Gastrocnemius medialis (tissue), 4 donors: ENCODE results near the gene CDC37L1.

ENCODE experiments used
- POLR2A ChIP-seq, 2 donors: fragments of 450-650 bp; IDR thresholded peaks; one replicate each; pipeline ENCODE4 v1.6.1; 2017; ENCODE audit warnings: antibody characterized with exemption in 2 of 2, mild to moderate bottlenecking in 2 of 2, moderate library complexity in 2 of 2
- TF ChIP-seq, protein P1 (sequence below), 5 experiments: fragments of 450-650 bp in 3 of 5; fragments of 200-600 bp in 2 of 5; sonication (generic) in 2 of 5; IDR thresholded peaks in 4 of 5; conservative IDR thresholded peaks in 1 of 5; 1 replicate in 4 of 5; 2 replicates in 1 of 5; pipeline ENCODE4 v1.5.1; 2016 to 2019; ENCODE audit warnings: antibody characterized with exemption in 5 of 5, mild to moderate bottlenecking in 3 of 5, moderate library complexity in 3 of 5

DNA sequence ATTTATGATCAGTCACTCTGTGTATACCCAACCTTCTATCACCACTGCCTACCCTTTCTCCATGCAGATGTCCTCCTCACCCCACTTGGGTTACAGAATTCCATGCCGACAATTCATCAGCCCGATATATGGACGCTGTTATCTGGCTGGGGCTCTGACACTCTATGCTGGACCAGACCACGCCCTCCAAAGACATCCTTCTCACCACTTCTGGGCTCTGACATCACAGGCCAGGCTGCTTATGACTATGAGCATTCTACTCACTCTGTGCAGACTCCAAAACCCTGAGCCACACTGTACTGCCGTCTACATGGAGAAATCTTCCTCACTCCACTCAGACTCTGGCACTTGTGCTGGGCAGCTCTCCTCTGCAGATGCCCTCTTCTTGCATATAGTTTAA, 69.2 kb downstream of the CDC37L1 start:
- no peak for TF ChIP-seq POLR2A (IDR thresholded peaks at IDR 0.05)
- TF ChIP-seq, protein P1, sequence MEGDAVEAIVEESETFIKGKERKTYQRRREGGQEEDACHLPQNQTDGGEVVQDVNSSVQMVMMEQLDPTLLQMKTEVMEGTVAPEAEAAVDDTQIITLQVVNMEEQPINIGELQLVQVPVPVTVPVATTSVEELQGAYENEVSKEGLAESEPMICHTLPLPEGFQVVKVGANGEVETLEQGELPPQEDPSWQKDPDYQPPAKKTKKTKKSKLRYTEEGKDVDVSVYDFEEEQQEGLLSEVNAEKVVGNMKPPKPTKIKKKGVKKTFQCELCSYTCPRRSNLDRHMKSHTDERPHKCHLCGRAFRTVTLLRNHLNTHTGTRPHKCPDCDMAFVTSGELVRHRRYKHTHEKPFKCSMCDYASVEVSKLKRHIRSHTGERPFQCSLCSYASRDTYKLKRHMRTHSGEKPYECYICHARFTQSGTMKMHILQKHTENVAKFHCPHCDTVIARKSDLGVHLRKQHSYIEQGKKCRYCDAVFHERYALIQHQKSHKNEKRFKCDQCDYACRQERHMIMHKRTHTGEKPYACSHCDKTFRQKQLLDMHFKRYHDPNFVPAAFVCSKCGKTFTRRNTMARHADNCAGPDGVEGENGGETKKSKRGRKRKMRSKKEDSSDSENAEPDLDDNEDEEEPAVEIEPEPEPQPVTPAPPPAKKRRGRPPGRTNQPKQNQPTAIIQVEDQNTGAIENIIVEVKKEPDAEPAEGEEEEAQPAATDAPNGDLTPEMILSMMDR (IDR thresholded peaks at IDR 0.05 in 4 of 5, conservative IDR thresholded peaks at IDR 0.05 in 1 of 5), result no peak
